GM18505 (cell line): Measurements from ENCODE around the gene ZBTB34.

ENCODE experiments used
- ATAC-seq: cut with Tn5 transposase; IDR thresholded peaks from one replicate; pipeline ENCODE4 v1.9.1; 2021; ENCODE audit not compliant: unreplicated experiment
- POLR2A ChIP-seq: IDR thresholded peaks from 4 replicates; pipeline ENCODE4 v1.6.1; 2011; ENCODE audit warnings: borderline replicate concordance; ENCODE audit not compliant: insufficient read depth, insufficient read length; ENCODE audit errors: extremely low read depth

Gene ZBTB34

GRCh38 chr9:126934441-126934840 is 74.0 kb downstream of the ZBTB34 start:
- TF ChIP-seq POLR2A = no peak
- no peak for ATAC-seq
